WTC11 (cell line): Measurements from ENCODE around the gene HOXD12. TPM values are rescaled to one million over a fixed set of nuclear protein-coding genes. Genes with fewer than 3 reads are reported as not detected.

Experiments used
- ATAC-seq: fragments of 200-7000 bp; cut with Tn5 transposase; 2 replicates; pipeline ENCODE4 v1.10.0; 2021; ENCODE audit warnings: mild to moderate bottlenecking, moderate library complexity
- CTCF ChIA-PET: fragments of 300-600 bp; sonication (Branson Sonifier 250); formaldehyde crosslinking; loops from one replicate; lab custom pipeline; 2021; ENCODE audit warnings: antibody characterized with exemption; lab: Charles Lee
- POLR2A ChIA-PET: fragments of 350-600 bp; sonication (Branson Sonifier 250); formaldehyde crosslinking; loops from one replicate; lab custom pipeline; 2021; ENCODE audit warnings: antibody characterized with exemption; lab: Charles Lee
- DNase-seq: peaks from one replicate; pipeline ENCODE4 v3.0.0; 2021; ENCODE audit warnings: low spot score
- H3K27ac Mint-ChIP-seq: 2 replicates; pipeline ENCODE4 v1.8.0; 2021; ENCODE audit warnings: mixed read lengths
- H3K27me3 Mint-ChIP-seq: 2 replicates; pipeline ENCODE4 v1.8.0; 2021; ENCODE audit warnings: low read depth, mild to moderate bottlenecking, moderate library complexity, mixed read lengths
- H3K36me3 Mint-ChIP-seq: 2 replicates; pipeline ENCODE4 v1.8.0; 2021; ENCODE audit warnings: mixed read lengths
- H3K4me1 Mint-ChIP-seq: 2 replicates; pipeline ENCODE4 v1.8.0; 2022; ENCODE audit warnings: mixed read lengths
- H3K4me3 Mint-ChIP-seq: 2 replicates; pipeline ENCODE4 v1.8.0; 2021; ENCODE audit warnings: mild to moderate bottlenecking, moderate library complexity, mixed read lengths
- H3K9me3 Mint-ChIP-seq: 2 replicates; pipeline ENCODE4 v1.8.0; 2021; ENCODE audit warnings: mixed read lengths
- ATF1 ChIP-seq: sonication (generic); formaldehyde crosslinking; IDR thresholded peaks from 2 replicates; pipeline ENCODE4 v1.8.1; 2023; ENCODE audit warnings: mild to moderate bottlenecking, moderate library complexity, missing genetic modification reagents
- ATF2 ChIP-seq: sonication (generic); formaldehyde crosslinking; IDR thresholded peaks from 2 replicates; pipeline ENCODE4 v1.8.1; 2022; ENCODE audit warnings: low read depth, missing genetic modification reagents, borderline replicate concordance
- ELF4 ChIP-seq: sonication (generic); formaldehyde crosslinking; IDR thresholded peaks from 2 replicates; pipeline ENCODE4 v1.8.1; 2022; ENCODE audit warnings: low read depth, mild to moderate bottlenecking, moderate library complexity, missing genetic modification reagents
- GABPB1 ChIP-seq: sonication (generic); formaldehyde crosslinking; IDR thresholded peaks from 2 replicates; pipeline ENCODE4 v1.8.1; 2023; ENCODE audit warnings: mild to moderate bottlenecking, missing genetic modification reagents
- HMGA2 ChIP-seq: fragments of 250-450 bp; sonication (Bioruptor Pico); IDR thresholded peaks from 2 replicates; pipeline ENCODE4 v1.4.0; 2021; ENCODE audit warnings: mild to moderate bottlenecking, moderate library complexity
- HMGXB4 ChIP-seq: sonication (generic); formaldehyde crosslinking; IDR thresholded peaks from 2 replicates; pipeline ENCODE4 v1.8.1; 2023; ENCODE audit warnings: mild to moderate bottlenecking, moderate library complexity, missing genetic modification reagents
- JAZF1 ChIP-seq: fragments of 250-450 bp; sonication (Bioruptor Pico); IDR thresholded peaks from 2 replicates; pipeline ENCODE4 v1.9.0; 2021; ENCODE audit warnings: moderate library complexity, mild to moderate bottlenecking, inconsistent platforms
- JUN ChIP-seq: sonication (generic); formaldehyde crosslinking; IDR thresholded peaks from 2 replicates; pipeline ENCODE4 v1.8.0; 2023; ENCODE audit warnings: mild to moderate bottlenecking, missing genetic modification reagents
- NFYB ChIP-seq: sonication (generic); formaldehyde crosslinking; conservative IDR thresholded peaks from 2 replicates; pipeline ENCODE4 v1.8.0; 2022; ENCODE audit warnings: low read depth, missing genetic modification reagents
- NR2C2 ChIP-seq: sonication (generic); formaldehyde crosslinking; IDR thresholded peaks from 2 replicates; pipeline ENCODE4 v1.8.0; 2022; ENCODE audit warnings: mild to moderate bottlenecking, missing genetic modification reagents
- PRRX2 ChIP-seq: fragments of 250-450 bp; sonication (Bioruptor Pico); IDR thresholded peaks from 2 replicates; pipeline ENCODE4 v1.8.0; 2021; ENCODE audit warnings: mild to moderate bottlenecking
- SMAD4 ChIP-seq: sonication (generic); formaldehyde crosslinking; IDR thresholded peaks from 2 replicates; pipeline ENCODE4 v1.8.0; 2022; ENCODE audit warnings: mild to moderate bottlenecking, missing genetic modification reagents
- TP53 ChIP-seq: sonication (generic); formaldehyde crosslinking; IDR thresholded peaks from 2 replicates; pipeline ENCODE4 v1.8.1; 2023; ENCODE audit warnings: mild to moderate bottlenecking, missing genetic modification reagents
- ZNF138 ChIP-seq: sonication (generic); formaldehyde crosslinking; conservative IDR thresholded peaks from 2 replicates; pipeline ENCODE4 v1.8.1; 2022; ENCODE audit warnings: mild to moderate bottlenecking, moderate library complexity, missing genetic modification reagents
- total RNA-seq: library from RNA; stranded (reverse); gene quantifications from 3 replicates; pipeline ENCODE4 v1.2.3, GENCODE V29; 2021
- TF ChIP-seq, protein P1 (sequence below): fragments of 250-450 bp; sonication (Bioruptor Pico); IDR thresholded peaks from 2 replicates; pipeline ENCODE4 v1.9.0; 2021; ENCODE audit warnings: mild to moderate bottlenecking, borderline replicate concordance
- TF ChIP-seq, protein P2 (sequence below): sonication (generic); formaldehyde crosslinking; IDR thresholded peaks from 2 replicates; pipeline ENCODE4 v1.8.0; 2022; ENCODE audit warnings: missing genetic modification reagents

Gene HOXD12
- total RNA-seq, 1 experiment from 2014 or later: 0.17 TPM

DNA sequence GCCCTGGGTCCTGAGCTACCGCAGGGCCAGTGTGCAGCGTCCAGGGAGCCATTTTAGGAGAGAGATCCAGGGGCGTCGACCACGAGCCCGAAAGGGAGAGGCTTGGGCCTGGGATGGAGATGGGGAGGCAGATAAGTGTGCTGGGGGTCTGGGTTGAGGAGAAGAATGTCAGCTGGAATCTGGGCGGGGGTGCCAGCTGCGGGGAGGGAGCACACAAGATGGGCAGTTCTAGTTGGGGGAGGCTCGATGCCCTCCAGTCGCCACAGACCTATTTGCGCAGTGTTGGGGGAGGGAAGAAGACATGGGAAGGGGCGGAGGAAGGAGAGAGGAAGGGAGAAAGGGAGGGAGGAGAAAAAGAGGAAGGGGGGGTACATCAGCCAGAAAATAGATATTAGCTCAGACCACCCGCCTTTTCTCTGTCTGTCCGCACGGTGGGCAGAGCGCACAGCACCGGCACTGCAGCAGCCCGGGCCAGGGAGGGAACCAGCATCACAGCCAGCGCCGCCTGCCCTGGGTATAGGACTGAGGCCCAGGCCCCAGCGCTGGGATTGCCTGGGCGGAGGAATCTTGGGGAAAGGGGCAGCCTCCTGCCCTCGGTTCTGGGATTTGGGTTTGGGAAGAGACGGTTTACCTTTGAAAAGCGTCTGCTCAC is 5.6 kb downstream of the HOXD12 start:
- POLR2A ChIA-PET: no interaction called here
- Mint-ChIP-seq H3K27ac (no peak overlapping the region), H3K4me1 (peaks cover 46% of the 10 kb centered on the region), H3K36me3 (no peaks in the 10 kb centered on the region), H3K4me3 (peak overlapping the region; percentile 60), H3K9me3 (no peaks in the 10 kb centered on the region), H3K27me3 (peaks cover 98% of the 10 kb centered on the region)
- CTCF ChIA-PET: interaction anchor here (0.8 to 2.4 kb wide), 6 partner anchors 8 to 66 kb away, joined by 3 to 14 read pairs (median 3); no protein-coding TSS in a partner anchor
- TF ChIP-seq PRRX2 (CRISPR knock-in tag) (no peak), JAZF1 (CRISPR knock-in tag) (no peak), ATF2 (CRISPR knock-in tag) (no peak), JUN (CRISPR knock-in tag) (no peak), ATF1 (CRISPR knock-in tag) (no peak), SMAD4 (CRISPR knock-in tag) (no peak), ZNF138 (CRISPR knock-in tag) (no peak), HMGXB4 (CRISPR knock-in tag) (no peak), NR2C2 (CRISPR knock-in tag) (no peak), TP53 (CRISPR knock-in tag) (no peak), ELF4 (CRISPR knock-in tag) (no peak), NFYB (CRISPR knock-in tag) (no peak)
- TF ChIP-seq, protein P1, sequence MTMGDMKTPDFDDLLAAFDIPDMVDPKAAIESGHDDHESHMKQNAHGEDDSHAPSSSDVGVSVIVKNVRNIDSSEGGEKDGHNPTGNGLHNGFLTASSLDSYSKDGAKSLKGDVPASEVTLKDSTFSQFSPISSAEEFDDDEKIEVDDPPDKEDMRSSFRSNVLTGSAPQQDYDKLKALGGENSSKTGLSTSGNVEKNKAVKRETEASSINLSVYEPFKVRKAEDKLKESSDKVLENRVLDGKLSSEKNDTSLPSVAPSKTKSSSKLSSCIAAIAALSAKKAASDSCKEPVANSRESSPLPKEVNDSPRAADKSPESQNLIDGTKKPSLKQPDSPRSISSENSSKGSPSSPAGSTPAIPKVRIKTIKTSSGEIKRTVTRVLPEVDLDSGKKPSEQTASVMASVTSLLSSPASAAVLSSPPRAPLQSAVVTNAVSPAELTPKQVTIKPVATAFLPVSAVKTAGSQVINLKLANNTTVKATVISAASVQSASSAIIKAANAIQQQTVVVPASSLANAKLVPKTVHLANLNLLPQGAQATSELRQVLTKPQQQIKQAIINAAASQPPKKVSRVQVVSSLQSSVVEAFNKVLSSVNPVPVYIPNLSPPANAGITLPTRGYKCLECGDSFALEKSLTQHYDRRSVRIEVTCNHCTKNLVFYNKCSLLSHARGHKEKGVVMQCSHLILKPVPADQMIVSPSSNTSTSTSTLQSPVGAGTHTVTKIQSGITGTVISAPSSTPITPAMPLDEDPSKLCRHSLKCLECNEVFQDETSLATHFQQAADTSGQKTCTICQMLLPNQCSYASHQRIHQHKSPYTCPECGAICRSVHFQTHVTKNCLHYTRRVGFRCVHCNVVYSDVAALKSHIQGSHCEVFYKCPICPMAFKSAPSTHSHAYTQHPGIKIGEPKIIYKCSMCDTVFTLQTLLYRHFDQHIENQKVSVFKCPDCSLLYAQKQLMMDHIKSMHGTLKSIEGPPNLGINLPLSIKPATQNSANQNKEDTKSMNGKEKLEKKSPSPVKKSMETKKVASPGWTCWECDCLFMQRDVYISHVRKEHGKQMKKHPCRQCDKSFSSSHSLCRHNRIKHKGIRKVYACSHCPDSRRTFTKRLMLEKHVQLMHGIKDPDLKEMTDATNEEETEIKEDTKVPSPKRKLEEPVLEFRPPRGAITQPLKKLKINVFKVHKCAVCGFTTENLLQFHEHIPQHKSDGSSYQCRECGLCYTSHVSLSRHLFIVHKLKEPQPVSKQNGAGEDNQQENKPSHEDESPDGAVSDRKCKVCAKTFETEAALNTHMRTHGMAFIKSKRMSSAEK (CRISPR knock-in tag): no peak
- ATAC-seq: peak; percentile 25
- DNase-seq: no peak

DNA sequence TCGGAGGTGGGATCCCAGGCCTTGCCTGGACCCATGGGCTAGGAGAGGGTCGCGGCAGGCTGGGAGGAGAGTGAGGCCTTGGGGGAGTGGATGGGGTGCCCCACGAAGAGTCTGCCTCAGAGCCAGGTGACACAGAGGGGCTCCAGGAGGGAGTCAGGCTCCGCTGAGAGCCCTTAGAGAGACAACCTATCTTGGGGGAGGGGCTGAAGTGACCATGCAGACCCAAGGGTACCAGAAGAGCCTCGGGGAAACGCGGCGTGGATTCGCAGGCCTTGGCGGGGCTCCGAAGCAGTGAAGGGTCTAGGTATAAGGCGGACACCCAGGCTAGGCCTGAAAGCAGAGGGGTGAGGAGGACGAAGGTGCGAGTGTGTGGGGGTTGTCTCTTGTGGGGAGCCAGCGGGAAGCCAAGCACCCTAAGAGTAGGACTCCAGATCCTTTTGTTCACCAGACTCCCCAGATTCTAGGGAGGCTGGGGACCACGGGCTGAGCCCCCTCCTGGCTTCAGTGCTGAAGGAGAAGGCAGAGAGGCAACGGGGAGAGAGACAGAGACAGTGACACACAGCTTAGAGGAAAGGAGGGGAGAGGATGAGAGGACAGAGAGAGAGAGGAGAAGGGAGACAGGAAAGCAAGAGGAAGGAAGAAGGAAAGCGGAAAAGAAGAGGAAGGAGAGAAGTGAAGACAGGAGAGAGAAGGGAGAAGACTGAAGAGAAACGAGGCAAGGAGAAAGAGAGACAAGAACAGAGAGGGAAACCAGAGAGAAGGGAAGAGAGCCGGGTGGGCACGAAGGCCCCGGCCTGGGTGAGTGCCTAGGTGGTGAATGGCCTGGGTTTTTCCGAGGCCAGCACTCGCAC is 6.4 kb downstream of the HOXD12 start:
- H3K9me3 Mint-ChIP-seq: no peaks in the 10 kb centered on the region
- ChIA-PET CTCF (interaction anchor here (1.0 to 2.4 kb wide), 3 partner anchors 9 to 70 kb away, joined by 3 to 14 read pairs (median 5); no protein-coding TSS in a partner anchor), POLR2A (interaction anchor here (0.5 kb wide), 1 partner anchor 27 kb away, joined by 3 read pairs; no protein-coding TSS in a partner anchor)
- H3K4me3 Mint-ChIP-seq: peak overlapping the region; percentile 61
- ATAC-seq: no peak; the same call in 1 of the 2 replicates
- no peaks in the 10 kb centered on the region for H3K36me3 Mint-ChIP-seq
- peaks cover 41% of the 10 kb centered on the region for H3K4me1 Mint-ChIP-seq
- H3K27ac Mint-ChIP-seq: no peak overlapping the region
- DNase-seq: no peak
- TF ChIP-seq, protein P2, sequence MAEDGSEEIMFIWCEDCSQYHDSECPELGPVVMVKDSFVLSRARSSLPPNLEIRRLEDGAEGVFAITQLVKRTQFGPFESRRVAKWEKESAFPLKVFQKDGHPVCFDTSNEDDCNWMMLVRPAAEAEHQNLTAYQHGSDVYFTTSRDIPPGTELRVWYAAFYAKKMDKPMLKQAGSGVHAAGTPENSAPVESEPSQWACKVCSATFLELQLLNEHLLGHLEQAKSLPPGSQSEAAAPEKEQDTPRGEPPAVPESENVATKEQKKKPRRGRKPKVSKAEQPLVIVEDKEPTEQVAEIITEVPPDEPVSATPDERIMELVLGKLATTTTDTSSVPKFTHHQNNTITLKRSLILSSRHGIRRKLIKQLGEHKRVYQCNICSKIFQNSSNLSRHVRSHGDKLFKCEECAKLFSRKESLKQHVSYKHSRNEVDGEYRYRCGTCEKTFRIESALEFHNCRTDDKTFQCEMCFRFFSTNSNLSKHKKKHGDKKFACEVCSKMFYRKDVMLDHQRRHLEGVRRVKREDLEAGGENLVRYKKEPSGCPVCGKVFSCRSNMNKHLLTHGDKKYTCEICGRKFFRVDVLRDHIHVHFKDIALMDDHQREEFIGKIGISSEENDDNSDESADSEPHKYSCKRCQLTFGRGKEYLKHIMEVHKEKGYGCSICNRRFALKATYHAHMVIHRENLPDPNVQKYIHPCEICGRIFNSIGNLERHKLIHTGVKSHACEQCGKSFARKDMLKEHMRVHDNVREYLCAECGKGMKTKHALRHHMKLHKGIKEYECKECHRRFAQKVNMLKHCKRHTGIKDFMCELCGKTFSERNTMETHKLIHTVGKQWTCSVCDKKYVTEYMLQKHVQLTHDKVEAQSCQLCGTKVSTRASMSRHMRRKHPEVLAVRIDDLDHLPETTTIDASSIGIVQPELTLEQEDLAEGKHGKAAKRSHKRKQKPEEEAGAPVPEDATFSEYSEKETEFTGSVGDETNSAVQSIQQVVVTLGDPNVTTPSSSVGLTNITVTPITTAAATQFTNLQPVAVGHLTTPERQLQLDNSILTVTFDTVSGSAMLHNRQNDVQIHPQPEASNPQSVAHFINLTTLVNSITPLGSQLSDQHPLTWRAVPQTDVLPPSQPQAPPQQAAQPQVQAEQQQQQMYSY (CRISPR knock-in tag): peak; percentile 71
- no peak for TF ChIP-seq GABPB1 (CRISPR knock-in tag)
- no peak for TF ChIP-seq NR2C2 (CRISPR knock-in tag)
- TF ChIP-seq HMGA2: no peak
- peaks cover 98% of the 10 kb centered on the region for H3K27me3 Mint-ChIP-seq
